Suprapubic skin (tissue), 4 donors: ENCODE results near the gene SGK2.

Source experiments
- POLR2A ChIP-seq, 2 donors: fragments of 450-650 bp; IDR thresholded peaks; one replicate each; pipeline ENCODE4 v1.6.1; 2017; ENCODE audit warnings: antibody characterized with exemption in 2 of 2, mild to moderate bottlenecking in 2 of 2, moderate library complexity in 2 of 2
- POLR2AphosphoS5 ChIP-seq, 3 donors: sonication (generic); formaldehyde crosslinking; IDR thresholded peaks; one replicate each; pipeline ENCODE4 v1.6.1; 2017; ENCODE audit warnings: antibody characterized with exemption in 3 of 3
- TF ChIP-seq, protein P1 (sequence below), 2 donors: fragments of 200-600 bp in 1 of 2; fragments of 450-650 bp in 1 of 2; sonication (generic) in 1 of 2; IDR thresholded peaks; one replicate each; pipeline ENCODE4 v1.5.1; 2016 to 2019; ENCODE audit warnings: antibody characterized with exemption in 2 of 2, mild to moderate bottlenecking in 1 of 2, moderate library complexity in 1 of 2

GRCh38 chr20:43571771-43572170 is 12.9 kb downstream of the SGK2 start:
- TF ChIP-seq, protein P1, sequence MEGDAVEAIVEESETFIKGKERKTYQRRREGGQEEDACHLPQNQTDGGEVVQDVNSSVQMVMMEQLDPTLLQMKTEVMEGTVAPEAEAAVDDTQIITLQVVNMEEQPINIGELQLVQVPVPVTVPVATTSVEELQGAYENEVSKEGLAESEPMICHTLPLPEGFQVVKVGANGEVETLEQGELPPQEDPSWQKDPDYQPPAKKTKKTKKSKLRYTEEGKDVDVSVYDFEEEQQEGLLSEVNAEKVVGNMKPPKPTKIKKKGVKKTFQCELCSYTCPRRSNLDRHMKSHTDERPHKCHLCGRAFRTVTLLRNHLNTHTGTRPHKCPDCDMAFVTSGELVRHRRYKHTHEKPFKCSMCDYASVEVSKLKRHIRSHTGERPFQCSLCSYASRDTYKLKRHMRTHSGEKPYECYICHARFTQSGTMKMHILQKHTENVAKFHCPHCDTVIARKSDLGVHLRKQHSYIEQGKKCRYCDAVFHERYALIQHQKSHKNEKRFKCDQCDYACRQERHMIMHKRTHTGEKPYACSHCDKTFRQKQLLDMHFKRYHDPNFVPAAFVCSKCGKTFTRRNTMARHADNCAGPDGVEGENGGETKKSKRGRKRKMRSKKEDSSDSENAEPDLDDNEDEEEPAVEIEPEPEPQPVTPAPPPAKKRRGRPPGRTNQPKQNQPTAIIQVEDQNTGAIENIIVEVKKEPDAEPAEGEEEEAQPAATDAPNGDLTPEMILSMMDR (IDR thresholded peaks at IDR 0.05), result no peak
- TF ChIP-seq POLR2AphosphoS5 (IDR thresholded peaks at IDR 0.05) (no peak), POLR2A (IDR thresholded peaks at IDR 0.05) (no peak)
